Naive thymus-derived CD8-positive, alpha-beta T cell (primary cell): ENCODE results near the gene GDAP1L1. TPM values are rescaled to one million over a fixed set of nuclear protein-coding genes. Genes with fewer than 3 reads are reported as not detected.
"Not testable (repeated sequence)": the region's sequence is repeated elsewhere in the genome, so short reads cannot be mapped to it uniquely, and the experiment has no call there.

Experiments
- ATAC-seq, 2 donors: fragments of 150-1000 bp; cut with Tn5 transposase in 1 of 2; sonication (Bioruptor Pico), chemical (Tn5 transposase) in 1 of 2; 1 replicate in 1 of 2; 2 replicates in 1 of 2; pipeline ENCODE4 v1.10.0; 2021; ENCODE audit warnings: mild to moderate bottlenecking in 2 of 2, moderate library complexity in 2 of 2
- POLR2A ChIA-PET: fragments of 350-600 bp; sonication (Branson Sonifier 250); formaldehyde crosslinking; loops from one replicate; lab custom pipeline; 2021; ENCODE audit warnings: antibody characterized with exemption; lab: Charles Lee
- DNase-seq, 10 donors: peaks; one replicate each; pipeline versions ENCODE4 v3.0.0 to v3.0.0-alpha.2; 2020 to 2022
- H3K27ac Mint-ChIP-seq, 10 donors: one replicate each; pipeline ENCODE4 v1.8.0; 2020 to 2022; ENCODE audit warnings: mild to moderate bottlenecking in 10 of 10, mixed read lengths in 10 of 10, moderate library complexity in 4 of 10, inconsistent platforms in 1 of 10
- H3K27me3 Mint-ChIP-seq, 5 donors: one replicate each; pipeline ENCODE4 v1.8.0; 2021 to 2022; ENCODE audit warnings: mixed read lengths in 5 of 5
- H3K36me3 Mint-ChIP-seq, 3 donors: one replicate each; pipeline ENCODE4 v1.8.0; 2020 to 2022; ENCODE audit warnings: mixed read lengths in 3 of 3, mild to moderate bottlenecking in 2 of 3, inconsistent platforms in 1 of 3
- H3K4me1 Mint-ChIP-seq, 4 donors: one replicate each; pipeline ENCODE4 v1.8.0; 2021 to 2022; ENCODE audit warnings: mixed read lengths in 4 of 4
- H3K4me3 Mint-ChIP-seq, 10 donors: one replicate each; pipeline ENCODE4 v1.8.0; 2020 to 2022; ENCODE audit warnings: mild to moderate bottlenecking in 10 of 10, mixed read lengths in 10 of 10, moderate library complexity in 6 of 10, inconsistent platforms in 1 of 10
- H3K9me3 Mint-ChIP-seq, 9 donors: one replicate each; pipeline ENCODE4 v1.8.0; 2020 to 2022; ENCODE audit warnings: mixed read lengths in 9 of 9, mild to moderate bottlenecking in 3 of 9, inconsistent platforms in 1 of 9, moderate library complexity in 1 of 9
- polyA plus RNA-seq, 3 donors: library from polyadenylated mRNA; unstranded; fragments of 300-500 nt; fragmentation: Illumina TruSeq; gene quantifications; one replicate each; pipeline ENCODE4 v1.2.3, GENCODE V29; 2021
- total RNA-seq, 8 experiments: library from RNA in 2 of 8; stranded (reverse) in 2 of 8; gene quantifications; one replicate each; pipeline ENCODE4 v1.2.3 and lab custom pipeline; 2021 to 2026

The GDAP1L1 gene
- total and polyA plus RNA-seq, 5 experiments from 2014 or later: not detected

DNA sequence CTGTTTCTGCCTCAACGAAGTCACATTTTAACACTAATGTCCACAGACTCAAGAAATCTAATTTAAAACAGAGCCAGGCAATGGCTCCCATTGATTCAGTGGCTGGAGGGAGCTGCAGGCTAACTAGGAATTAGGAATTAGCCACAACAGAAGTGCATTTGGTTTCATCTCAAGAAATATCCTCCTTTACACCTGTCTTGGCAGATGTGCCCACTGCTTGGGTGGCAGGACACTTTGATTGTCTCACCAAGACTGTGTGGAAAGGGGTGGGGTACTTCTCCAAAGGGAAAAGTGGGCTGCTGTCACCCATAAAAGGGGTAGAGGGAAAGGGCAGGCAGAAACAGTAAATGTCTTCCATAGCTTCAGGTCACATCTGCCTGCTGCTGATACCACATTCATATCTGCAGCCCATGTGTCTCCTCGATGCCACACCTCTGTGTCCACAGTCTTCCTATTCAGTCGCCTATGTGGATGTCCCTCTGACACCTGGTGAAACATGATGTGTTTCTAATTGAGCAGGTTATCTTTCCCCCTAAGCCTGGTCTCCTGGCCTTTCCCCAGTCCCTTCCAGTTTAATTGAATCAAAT is 25.6 kb upstream of the GDAP1L1 start:
- H3K27ac Mint-ChIP-seq: peak overlapping the region; percentile 93 to 97 (median 96)
- H3K4me1 Mint-ChIP-seq: peaks cover 33 to 57% (median 52%) of the 10 kb centered on the region in 4 donors
- H3K36me3 Mint-ChIP-seq: no peaks in the 10 kb centered on the region

GRCh38 chr20:44222027-44222426 is 25.1 kb upstream of the GDAP1L1 start:
- DNase-seq (no peak), ATAC-seq (no peak)
- Mint-ChIP-seq H3K4me3 (no peak overlapping the region), H3K4me1 (peaks cover 33 to 54% (median 49%) of the 10 kb centered on the region in 4 donors), H3K36me3 (no peaks in the 10 kb centered on the region), H3K9me3 (no peaks in the 10 kb centered on the region), H3K27ac (peak overlapping the region in 9 of 10 donors; percentile 62 to 97 (median 89)), H3K27me3 (no peaks in the 10 kb centered on the region)
- POLR2A ChIA-PET: no interaction called here

More for the DNA sequence above, 25.6 kb upstream of the GDAP1L1 start:
- no peaks in the 10 kb centered on the region for H3K27me3 Mint-ChIP-seq
- POLR2A ChIA-PET: no interaction called here
- peak overlapping the region in 5 of 10 donors; percentile 10 to 49 (median 26) for H3K4me3 Mint-ChIP-seq
- ATAC-seq (no peak), DNase-seq (no peak)
- no peaks in the 10 kb centered on the region for H3K9me3 Mint-ChIP-seq

- no peak overlapping the region for H3K4me3 Mint-ChIP-seq
- no peaks in the 10 kb centered on the region for H3K27me3 Mint-ChIP-seq
- H3K27ac Mint-ChIP-seq: peak overlapping the region; percentile 84 to 97 (median 88)
- peaks cover 28 to 47% (median 43%) of the 10 kb centered on the region in 4 donors for H3K4me1 Mint-ChIP-seq
- POLR2A ChIA-PET: interaction anchor here (0.8 kb wide), 1 partner anchor 13 kb away, joined by 4 read pairs; no protein-coding TSS in a partner anchor
- no peaks in the 10 kb centered on the region for H3K9me3 Mint-ChIP-seq
- H3K36me3 Mint-ChIP-seq: no peaks in the 10 kb centered on the region
- ATAC-seq: no peak
- DNase-seq: no peak
Observed at GRCh38 chr20:44222633-44223368, 24.3 kb upstream of the GDAP1L1 start.

- ATAC-seq: no peak
- POLR2A ChIA-PET: interaction anchor here (0.8 to 2.1 kb wide), 2 partner anchors 12 to 87 kb away, joined by 4 to 9 read pairs; partner anchors contain the start of gene FITM2
Observed at GRCh38 chr20:44223721-44224120, 23.4 kb upstream of the GDAP1L1 start.

GRCh38 chr20:44224637-44225036 is 22.5 kb upstream of the GDAP1L1 start:
- Mint-ChIP-seq H3K9me3 (no peaks in the 10 kb centered on the region), H3K27ac (peak overlapping the region in 6 of 10 donors; percentile 19 to 87 (median 62)), H3K27me3 (no peaks in the 10 kb centered on the region), H3K4me3 (no peak overlapping the region), H3K36me3 (no peaks in the 10 kb centered on the region), H3K4me1 (peaks cover 15 to 34% (median 25%) of the 10 kb centered on the region in 4 donors)
- ATAC-seq (no peak), DNase-seq (no peak)
- POLR2A ChIA-PET: interaction anchor here (2.1 kb wide), 1 partner anchor 86 kb away, joined by 9 read pairs; the partner anchor contains the start of gene FITM2

More at GRCh38 chr20:44223721-44224120, 23.4 kb upstream of the GDAP1L1 start:
- DNase-seq: no peak
- Mint-ChIP-seq H3K36me3 (no peaks in the 10 kb centered on the region), H3K9me3 (no peaks in the 10 kb centered on the region), H3K4me1 (peaks cover 23 to 44% (median 35%) of the 10 kb centered on the region in 4 donors), H3K27me3 (no peaks in the 10 kb centered on the region), H3K27ac (peak overlapping the region in 7 of 10 donors; percentile 43 to 87 (median 59)), H3K4me3 (no peak overlapping the region)

DNA sequence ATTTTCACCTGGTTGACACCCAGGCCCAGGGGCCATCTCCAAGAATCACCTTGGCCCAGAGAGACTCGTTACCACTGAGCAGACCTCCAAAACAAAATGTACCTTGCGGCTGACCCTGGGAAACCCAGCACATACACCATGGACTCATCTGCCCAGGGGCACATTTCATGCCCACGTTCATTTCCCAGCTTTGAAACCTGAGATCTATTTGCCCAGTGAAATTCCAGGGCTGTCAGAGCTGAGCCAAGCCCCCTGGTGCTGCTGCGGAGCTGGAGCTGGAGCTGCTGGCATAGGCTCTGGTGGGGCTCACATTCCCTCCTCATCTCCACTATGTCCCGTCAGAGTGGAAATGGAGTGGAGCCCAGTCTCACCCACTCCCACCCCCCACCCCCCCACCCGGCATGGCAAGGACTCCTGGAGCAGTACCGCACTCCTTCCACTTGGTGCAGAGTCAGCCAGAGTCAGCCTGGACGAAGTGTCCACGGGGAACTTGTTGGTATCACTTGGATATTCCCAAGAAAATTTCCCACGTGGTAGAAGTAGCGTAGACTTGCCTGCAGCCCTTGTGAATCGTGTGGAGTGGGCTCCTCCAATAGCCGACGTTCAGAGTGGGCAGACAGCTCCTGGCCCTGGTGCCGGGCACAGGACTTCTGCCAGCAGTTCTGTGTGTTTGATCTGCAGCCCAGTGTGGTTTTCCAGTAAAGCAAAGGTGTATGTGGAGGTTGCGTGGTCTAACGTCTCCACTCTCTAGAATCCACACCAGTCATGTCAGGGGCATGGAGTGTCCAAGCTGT is 18.4 kb upstream of the GDAP1L1 start:
- no peak overlapping the region for H3K4me3 Mint-ChIP-seq
- peaks cover 6 to 19% (median 8%) of the 10 kb centered on the region in 4 donors for H3K4me1 Mint-ChIP-seq
- POLR2A ChIA-PET: no interaction called here
- no peaks in the 10 kb centered on the region for H3K9me3 Mint-ChIP-seq
- DNase-seq (no peak), ATAC-seq (no peak)
- H3K27me3 Mint-ChIP-seq: no peaks in the 10 kb centered on the region
- H3K36me3 Mint-ChIP-seq: no peaks in the 10 kb centered on the region
- H3K27ac Mint-ChIP-seq: peak overlapping the region in 5 of 10 donors; percentile 17 to 70 (median 44)

DNA sequence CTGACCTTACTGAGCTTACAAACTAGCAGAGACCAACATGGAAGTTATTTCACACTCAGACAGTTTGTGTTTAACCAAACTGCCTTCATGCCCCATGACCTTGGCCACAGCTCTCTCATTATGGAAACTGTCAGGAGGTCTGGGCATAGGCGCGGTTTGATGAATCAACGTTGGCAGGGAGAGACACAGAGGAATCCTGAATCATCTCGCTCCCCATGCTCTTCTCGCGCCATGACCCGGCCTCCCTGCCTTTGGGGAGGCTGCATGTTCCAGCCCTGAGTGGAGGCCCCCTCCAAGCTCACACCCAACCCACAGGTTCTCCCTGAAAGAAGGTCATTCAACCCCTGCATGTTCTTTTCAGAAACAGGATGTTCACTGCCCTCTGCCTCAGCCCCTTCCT is 15.9 kb upstream of the GDAP1L1 start:
- ATAC-seq: no peak
- Mint-ChIP-seq H3K4me3 (no peak overlapping the region), H3K9me3 (no peaks in the 10 kb centered on the region), H3K36me3 (no peaks in the 10 kb centered on the region), H3K27me3 (no peaks in the 10 kb centered on the region), H3K27ac (peak overlapping the region in 2 of 10 donors; percentile 21 to 82), H3K4me1 (peaks cover 6 to 19% (median 9%) of the 10 kb centered on the region in 4 donors)
- POLR2A ChIA-PET: no interaction called here
- DNase-seq: no peak

DNA sequence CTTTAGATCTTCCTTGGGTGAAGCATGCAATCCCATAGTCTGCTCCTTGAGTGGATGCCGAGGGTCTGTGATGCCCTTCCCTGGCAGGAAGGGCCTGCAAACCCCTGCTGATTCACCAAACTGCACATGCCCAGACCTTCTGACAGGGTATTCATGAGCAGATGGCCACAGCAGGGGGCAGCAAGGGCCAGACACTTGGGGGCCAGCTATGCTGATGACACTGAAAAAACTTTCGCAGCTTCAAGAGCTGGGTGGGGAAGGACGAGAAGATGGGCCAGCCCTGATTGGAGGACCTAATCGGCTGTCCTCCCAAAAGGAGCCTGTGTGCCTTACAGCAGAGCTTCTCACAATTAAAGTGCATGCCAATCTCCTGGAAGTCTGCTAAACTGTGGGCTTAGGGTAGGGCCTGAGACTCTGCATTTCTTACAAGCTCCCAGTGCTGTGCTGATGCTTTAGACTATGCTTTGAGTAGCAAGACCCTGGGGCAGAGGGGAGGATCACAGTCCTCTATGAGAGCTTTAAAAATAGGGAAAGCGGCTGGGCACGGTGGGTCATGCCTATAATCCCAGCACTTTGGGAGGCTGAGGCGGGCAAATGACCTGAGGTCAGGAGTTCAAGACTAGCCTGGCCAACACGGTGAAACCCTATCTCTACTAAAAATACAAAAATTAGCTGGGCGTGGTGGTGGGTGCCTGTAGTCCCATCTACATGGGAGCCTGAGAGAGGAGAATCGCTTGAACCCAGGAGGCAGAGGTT is 15.2 kb upstream of the GDAP1L1 start:
- Mint-ChIP-seq H3K36me3 (no peaks in the 10 kb centered on the region), H3K4me1 (peaks cover 6 to 19% (median 9%) of the 10 kb centered on the region in 4 donors), H3K27me3 (no peaks in the 10 kb centered on the region), H3K9me3 (no peaks in the 10 kb centered on the region), H3K4me3 (no peak overlapping the region), H3K27ac (peak overlapping the region in 2 of 10 donors; percentile 21 to 82)
- POLR2A ChIA-PET: interaction anchor here (0.6 kb wide), 1 partner anchor 83 kb away, joined by 3 read pairs; no protein-coding TSS in a partner anchor
- DNase-seq: no peak
- no peak for ATAC-seq

GRCh38 chr20:44232469-44232856 is 14.6 kb upstream of the GDAP1L1 start:
- H3K27ac Mint-ChIP-seq, DNase-seq, H3K36me3 Mint-ChIP-seq, H3K9me3 Mint-ChIP-seq, ATAC-seq, H3K27me3 Mint-ChIP-seq, H3K4me3 Mint-ChIP-seq: not testable (repeated sequence)
- peaks cover 6 to 17% (median 9%) of the 10 kb centered on the region in 4 donors for H3K4me1 Mint-ChIP-seq
- POLR2A ChIA-PET: interaction anchor here (0.6 kb wide), 1 partner anchor 82 kb away, joined by 3 read pairs; no protein-coding TSS in a partner anchor

DNA sequence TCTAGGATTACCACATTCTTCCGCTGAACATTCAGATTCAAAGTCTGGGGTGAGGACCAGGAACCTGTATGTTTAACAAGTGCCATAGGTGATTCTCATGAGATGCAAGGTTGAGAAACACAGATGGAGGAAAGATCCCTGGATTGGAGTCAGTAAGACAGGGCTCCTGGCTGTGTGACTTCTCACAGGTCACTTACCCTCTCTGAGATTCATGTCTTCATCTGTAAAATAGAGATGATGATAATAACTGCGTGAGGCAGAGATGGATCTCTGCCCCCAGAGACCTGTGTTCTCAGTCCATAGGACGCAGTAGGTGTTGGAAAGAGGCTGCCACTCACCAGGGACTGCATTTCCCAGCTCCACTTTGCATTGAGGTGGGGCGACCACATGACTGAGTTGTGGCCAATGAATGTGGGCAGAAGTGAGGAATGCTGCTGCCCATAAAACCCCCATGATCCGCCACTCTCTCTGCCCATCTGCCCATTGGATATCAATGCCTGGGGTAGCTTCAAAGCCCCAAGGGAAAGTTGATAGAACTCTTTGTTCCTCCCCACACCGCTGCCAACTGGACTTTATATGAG is 13.6 kb upstream of the GDAP1L1 start:
- no peak for ATAC-seq
- Mint-ChIP-seq H3K4me1 (peaks cover 6 to 13% (median 9%) of the 10 kb centered on the region in 4 donors), H3K36me3 (no peaks in the 10 kb centered on the region), H3K9me3 (peaks cover 0 to under 1% (median 0%) of the 10 kb centered on the region in 9 donors), H3K27ac (no peak overlapping the region), H3K27me3 (no peaks in the 10 kb centered on the region), H3K4me3 (no peak overlapping the region)
- POLR2A ChIA-PET: interaction anchor here (0.6 kb wide), 1 partner anchor 398 kb away, joined by 3 read pairs; no protein-coding TSS in a partner anchor
- no peak for DNase-seq

- Mint-ChIP-seq H3K36me3 (no peaks in the 10 kb centered on the region), H3K27ac (peak overlapping the region in 4 of 10 donors; percentile 43 to 80 (median 60)), H3K9me3 (peaks cover 0 to 2% (median 0%) of the 10 kb centered on the region in 9 donors), H3K27me3 (no peaks in the 10 kb centered on the region), H3K4me3 (no peak overlapping the region), H3K4me1 (peaks cover 6 to 13% (median 9%) of the 10 kb centered on the region in 4 donors)
- no peak for DNase-seq
- ATAC-seq: no peak
- POLR2A ChIA-PET: no interaction called here
Observed at GRCh38 chr20:44234566-44235317, 12.4 kb upstream of the GDAP1L1 start.
